ENCODE results near the gene RAB33B. TPM values are rescaled to one million over a fixed set of nuclear protein-coding genes. Genes with fewer than 3 reads are reported as not detected.

The RAB33B gene
- total RNA-seq, 2 donors from 2014 or later = 7.5 to 10.1 TPM

DNA sequence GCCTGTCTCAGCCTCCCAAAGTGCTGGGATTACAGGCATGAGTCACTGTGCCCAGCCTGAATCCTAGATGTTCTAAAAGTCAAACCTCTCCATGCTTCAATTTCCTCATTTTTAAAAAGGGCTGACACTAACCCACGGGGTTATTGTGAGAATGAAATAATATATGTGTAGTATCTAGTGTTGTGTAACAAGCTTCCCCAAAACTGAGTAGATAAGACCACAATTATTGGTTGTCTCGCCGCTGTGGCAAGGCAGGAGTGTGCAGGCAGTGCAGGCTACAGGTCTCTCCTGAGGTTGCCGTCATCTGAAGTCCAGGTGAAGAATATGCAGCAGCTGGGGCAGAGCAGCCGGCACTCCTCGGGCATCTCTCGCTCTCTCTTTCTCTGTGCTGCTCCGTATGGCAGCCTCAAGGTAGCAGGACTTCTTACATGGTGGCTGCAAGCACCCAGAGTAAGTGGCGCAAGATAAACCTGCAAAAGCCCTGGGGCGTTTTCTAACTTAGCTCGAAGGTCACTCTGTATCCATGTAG lies 30.9 kb downstream of the RAB33B start:
- ATAC-seq = no peak
- H3K9me3 Mint-ChIP-seq = no peaks in the 10 kb centered on the region
- no peaks in the 10 kb centered on the region for H3K36me3 Mint-ChIP-seq
- DNase-seq (ENCODE audit: low spot score in 2 of 2) = no peak
- no peak overlapping the region for H3K27ac Mint-ChIP-seq

DNA sequence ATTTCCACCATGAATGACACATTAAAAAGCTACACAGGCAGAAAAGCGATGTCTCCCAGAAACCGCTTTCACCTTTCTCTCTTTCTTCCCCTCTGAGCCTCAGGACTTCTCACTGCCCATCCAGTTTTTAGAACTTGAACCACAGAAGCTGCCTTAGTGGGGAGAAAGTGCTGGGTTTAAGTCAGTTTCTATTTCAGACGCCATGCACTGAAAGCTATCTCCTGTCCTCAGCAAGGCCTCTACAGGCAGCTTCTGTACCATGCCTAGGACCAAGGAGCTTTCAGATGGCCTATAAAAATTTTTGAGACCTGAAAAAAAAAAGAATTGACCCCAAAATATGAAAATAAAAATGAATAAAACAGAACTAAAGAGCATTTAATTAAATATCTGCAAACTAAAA lies 34.5 kb downstream of the RAB33B start:
- DNase-seq (ENCODE audit: low spot score in 2 of 2) (no peak), ATAC-seq (no peak)
- Mint-ChIP-seq H3K27ac (no peak overlapping the region), H3K36me3 (no peaks in the 10 kb centered on the region), H3K9me3 (no peaks in the 10 kb centered on the region)

DNA sequence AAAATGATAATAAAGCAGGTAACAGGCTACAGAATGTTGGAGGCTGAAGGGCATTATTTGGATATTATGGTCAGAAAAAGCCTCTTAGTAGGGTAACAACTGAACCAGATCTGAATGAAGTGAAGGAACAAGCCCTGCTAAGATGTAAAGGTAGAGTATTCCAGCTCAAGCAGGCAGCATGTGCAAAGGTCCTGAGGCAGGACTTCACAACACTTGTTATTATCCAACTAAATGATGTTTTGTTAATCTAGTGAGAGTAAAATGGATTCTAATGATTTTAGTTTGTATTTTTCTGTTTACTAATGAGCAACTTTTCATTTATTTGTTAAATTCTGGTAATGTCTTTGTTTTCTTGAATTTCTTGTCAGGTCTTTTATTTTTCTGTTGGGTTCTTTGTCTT lies 35.7 kb downstream of the RAB33B start:
- no peaks in the 10 kb centered on the region for H3K36me3 Mint-ChIP-seq
- DNase-seq (ENCODE audit: low spot score in 2 of 2) (no peak), ATAC-seq (no peak)
- H3K27ac Mint-ChIP-seq = no peak overlapping the region
- no peaks in the 10 kb centered on the region for H3K9me3 Mint-ChIP-seq

DNA sequence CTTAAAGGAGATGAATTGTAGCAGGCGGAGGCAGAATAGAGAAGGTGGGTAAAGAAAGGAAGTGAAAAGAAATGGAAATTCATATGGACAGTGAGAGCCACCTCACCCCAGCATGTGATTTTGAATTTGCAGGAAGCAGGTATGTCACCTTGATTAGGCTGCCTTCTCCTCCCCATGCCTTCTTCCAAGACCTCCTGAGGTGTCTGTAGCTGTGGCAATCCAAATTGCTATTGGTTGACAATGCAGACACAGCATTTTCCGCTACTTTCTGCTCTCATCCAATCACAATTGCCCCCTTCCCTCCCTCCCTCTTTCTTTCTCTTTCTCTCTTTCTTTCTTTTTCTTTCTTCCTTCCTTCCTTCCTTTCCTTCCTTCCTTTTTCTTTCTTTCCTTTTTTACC lies 38.5 kb downstream of the RAB33B start:
- no peaks in the 10 kb centered on the region for H3K9me3 Mint-ChIP-seq
- ATAC-seq = no peak
- no peak for DNase-seq (ENCODE audit: low spot score in 2 of 2)
- H3K36me3 Mint-ChIP-seq = no peaks in the 10 kb centered on the region
- H3K27ac Mint-ChIP-seq = no peak overlapping the region

DNA sequence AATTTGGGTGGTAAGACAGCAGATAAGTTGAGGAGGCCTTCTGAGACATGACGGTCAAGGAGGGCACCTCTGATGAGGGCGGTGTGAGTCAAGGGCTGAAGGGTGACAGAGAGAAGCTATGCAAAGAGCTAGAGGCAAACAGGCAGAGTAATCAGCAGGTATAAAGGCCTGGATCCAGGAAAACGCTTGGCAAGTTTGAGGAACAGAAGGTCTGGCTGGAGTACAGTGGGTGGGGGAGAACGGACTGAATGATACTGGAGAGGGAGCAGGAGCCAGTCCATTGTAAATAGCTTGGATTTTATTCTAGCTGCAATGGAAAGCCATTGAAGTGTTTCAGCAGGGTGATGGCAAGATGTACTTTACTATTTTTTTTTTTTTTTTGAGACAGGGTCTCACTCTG lies 39.3 kb downstream of the RAB33B start:
- peak overlapping the region in 1 of 2 donors; percentile 32 for H3K27ac Mint-ChIP-seq
- DNase-seq (ENCODE audit: low spot score in 2 of 2) = no peak
- H3K36me3 Mint-ChIP-seq = no peaks in the 10 kb centered on the region
- H3K9me3 Mint-ChIP-seq = no peaks in the 10 kb centered on the region
- ATAC-seq = no peak

DNA sequence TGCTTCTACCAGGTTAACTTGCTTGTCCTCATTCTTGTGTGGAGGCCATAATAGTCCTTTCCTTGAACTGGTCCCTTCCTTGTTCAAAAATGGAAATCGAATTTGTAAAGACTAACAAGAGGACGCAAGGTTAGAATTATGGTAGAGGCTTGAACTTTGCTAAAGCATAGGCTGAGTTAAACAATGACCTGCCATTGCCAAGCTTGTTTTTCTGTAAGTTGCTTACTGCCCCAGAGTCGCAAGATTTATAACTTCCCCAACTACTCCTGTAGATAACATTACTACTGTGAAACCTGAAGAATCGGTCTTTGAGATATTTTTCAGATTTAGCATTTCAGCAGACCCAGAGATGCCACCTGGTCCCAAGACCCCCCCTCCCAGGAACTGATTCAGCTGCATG lies 45.3 kb downstream of the RAB33B start:
- no peak for DNase-seq (ENCODE audit: low spot score in 2 of 2)
- H3K9me3 Mint-ChIP-seq = no peaks in the 10 kb centered on the region
- H3K27ac Mint-ChIP-seq = peak overlapping the region in 1 of 2 donors; percentile 21
- no peaks in the 10 kb centered on the region for H3K36me3 Mint-ChIP-seq
- no peak for ATAC-seq

DNA sequence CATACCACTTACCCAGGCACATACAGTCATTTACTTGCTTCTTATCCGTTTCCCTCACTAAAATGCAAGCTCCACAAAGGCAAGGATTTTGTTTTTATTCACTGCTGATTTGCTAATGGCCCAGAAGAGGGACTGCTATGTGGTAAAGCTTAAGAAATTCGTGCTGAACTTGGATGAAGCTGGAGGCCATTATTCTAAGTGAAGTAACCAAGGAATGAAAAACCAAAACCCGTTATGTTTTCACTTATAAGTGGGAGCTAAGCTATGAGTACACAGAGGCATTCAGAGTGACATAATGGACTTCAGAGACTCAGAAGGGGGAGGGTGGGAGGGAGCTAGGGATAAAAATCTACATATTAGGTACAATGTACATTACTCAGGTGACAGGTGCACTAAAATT lies 47.2 kb downstream of the RAB33B start:
- Mint-ChIP-seq H3K27ac (no peak overlapping the region), H3K36me3 (no peaks in the 10 kb centered on the region), H3K9me3 (no peaks in the 10 kb centered on the region)
- ATAC-seq = no peak
- DNase-seq (ENCODE audit: low spot score in 2 of 2) = no peak

DNA sequence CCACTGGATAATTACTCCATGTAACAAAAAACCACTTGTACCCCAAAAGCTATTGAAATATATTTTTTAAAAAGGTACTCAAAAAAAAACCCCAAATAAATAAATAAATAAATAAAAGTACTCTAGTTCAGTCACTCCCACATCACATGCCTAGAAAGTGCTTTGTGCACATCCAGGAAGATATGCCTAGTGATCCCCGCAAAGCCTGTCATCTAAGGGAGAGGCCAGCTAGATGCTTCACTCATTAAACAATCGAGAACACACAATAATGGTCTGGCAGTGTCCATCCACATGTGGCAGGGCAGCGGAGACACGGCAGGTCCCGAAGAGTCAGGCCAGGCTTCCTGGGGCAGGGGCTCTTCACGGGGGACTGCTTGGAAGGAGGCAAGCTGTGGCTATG lies 47.6 kb downstream of the RAB33B start:
- DNase-seq (ENCODE audit: low spot score in 2 of 2) (no peak), ATAC-seq (no peak)
- Mint-ChIP-seq H3K27ac (no peak overlapping the region), H3K9me3 (no peaks in the 10 kb centered on the region), H3K36me3 (no peaks in the 10 kb centered on the region)

DNA sequence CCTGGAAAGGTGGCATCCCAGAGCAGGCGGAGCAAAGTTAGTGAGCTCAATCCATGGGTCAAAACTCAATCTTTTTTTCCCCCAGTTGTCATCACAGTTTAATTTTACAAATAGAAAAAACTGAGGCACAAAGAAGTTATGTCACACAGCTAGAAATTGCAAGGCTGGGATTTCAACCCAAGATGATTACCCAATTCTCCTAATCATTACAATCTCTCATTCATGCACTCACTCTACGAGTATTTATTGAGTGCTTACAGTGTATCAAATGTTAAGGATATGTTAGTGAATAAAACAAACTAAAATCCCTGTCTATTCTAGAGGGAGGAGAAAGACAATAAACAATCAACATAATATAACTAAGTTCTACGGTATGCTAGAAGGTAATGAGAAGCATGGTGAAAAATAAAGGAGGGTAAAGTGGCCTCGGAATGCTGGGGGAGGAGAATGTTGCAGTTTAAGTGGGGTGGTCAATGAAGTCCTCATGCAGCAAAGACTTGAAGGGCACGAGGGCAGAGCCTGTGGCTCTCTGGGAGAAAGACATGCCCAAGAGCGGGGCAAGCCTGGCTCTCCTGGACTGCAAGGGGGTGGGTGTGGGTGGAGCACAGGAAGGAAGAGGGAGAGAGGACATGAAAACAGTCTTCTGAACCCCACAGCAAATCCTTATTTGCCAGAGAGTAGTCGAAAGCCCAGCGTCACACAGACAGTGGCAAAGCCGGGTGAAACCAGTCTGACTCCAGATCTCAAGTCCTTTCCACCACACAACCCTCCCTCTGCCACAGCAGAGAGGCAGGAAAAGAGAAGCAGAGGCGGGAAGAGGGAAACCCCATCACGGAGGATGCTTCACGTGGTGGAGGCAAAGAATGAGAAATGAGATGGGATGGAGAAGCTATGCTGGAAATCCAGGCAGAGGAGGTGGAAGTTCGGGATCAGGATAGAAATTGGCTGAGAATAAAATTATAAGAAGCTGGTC lies 48.3 kb downstream of the RAB33B start:
- Mint-ChIP-seq H3K27ac (peak overlapping the region in 1 of 2 donors; percentile 40), H3K9me3 (no peaks in the 10 kb centered on the region), H3K36me3 (no peaks in the 10 kb centered on the region)
- no peak for ATAC-seq
- no peak for DNase-seq (ENCODE audit: low spot score in 2 of 2)

DNA sequence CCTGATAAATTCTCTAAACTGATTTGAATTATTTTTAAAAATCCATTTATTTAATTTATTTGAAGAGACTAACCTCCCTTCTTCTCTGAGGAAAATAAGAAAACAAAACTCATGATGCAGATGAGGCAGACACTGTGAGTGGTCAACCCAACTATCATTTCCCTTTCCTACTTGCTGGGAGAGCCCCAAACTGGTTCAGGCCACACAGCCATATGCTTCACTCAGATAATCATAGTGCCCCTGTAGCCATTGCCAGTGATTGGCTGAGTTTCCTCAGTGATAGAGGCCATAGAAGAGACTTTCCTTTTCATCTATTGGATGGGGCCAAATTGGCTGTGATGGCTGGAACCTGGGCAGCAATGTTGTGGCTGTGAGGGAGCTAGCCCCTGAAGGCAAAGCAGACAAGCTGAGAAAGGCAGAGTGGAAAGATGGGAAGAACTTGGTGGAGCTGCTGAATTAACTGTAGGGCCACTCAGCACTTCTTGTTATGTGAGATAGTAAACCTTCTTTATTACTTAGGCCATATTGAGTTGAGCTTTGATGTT lies 49.8 kb downstream of the RAB33B start:
- no peaks in the 10 kb centered on the region for H3K9me3 Mint-ChIP-seq
- ATAC-seq = peak in 1 of 2 donors; percentile 24
- no peak for DNase-seq (ENCODE audit: low spot score in 2 of 2)
- no peaks in the 10 kb centered on the region for H3K36me3 Mint-ChIP-seq
- H3K27ac Mint-ChIP-seq = no peak overlapping the region

DNA sequence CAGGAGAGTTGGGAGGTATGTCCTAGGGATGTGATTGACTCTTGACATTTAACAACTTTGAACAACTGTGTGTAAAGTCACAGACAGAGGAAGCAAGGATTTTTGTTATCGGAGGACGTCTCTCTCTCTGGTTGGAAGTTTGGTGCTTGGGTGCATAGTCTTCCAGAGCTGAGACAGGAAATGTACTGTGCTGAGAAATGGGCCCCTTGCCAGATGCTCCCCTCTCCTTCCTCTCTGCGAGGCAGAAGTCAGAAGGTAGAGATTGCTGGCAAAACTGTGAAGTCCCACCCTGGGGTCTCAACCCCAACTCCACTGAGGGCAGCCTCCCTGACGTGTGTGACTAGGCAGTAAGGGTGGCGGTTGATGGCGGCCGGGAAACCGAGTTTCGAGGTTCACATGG lies 52.9 kb downstream of the RAB33B start:
- DNase-seq (ENCODE audit: low spot score in 2 of 2) = no peak
- peaks cover 0 to 8% of the 10 kb centered on the region in 2 donors for H3K36me3 Mint-ChIP-seq
- no peak overlapping the region for H3K27ac Mint-ChIP-seq
- H3K9me3 Mint-ChIP-seq = no peaks in the 10 kb centered on the region
- no peak for ATAC-seq

DNA sequence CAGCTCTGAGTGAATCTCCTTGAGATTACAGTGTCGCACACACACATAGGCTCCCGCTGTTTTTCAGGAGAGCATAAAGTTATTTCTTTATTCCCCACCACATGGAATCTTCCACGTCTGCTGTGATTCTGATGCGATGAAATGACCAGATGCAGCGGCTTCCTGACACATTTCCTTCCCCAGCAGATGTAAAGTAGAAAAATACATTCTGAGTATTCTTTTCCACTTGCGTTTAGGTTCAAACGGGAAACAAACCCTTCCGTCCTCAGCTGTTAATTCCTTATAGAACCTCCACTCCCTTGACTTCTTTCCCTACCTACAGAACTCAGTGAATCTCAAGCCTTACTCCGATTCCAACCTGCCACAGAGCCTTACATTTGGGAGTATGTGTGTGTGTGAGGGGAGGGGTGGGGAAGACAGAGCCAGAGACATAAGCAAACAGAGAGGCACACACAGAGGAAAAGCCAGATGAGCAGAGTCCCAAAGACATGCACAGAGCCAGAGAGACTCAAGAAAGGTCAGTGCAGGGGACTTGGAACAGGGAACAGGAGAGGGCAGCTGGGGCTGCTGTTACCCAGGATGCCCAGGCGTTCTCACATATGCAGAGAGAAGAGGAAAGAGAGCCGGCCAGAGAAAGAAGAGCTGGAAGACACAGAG lies 54.8 kb downstream of the RAB33B start:
- DNase-seq (ENCODE audit: low spot score in 2 of 2) (no peak), ATAC-seq (no peak)
- Mint-ChIP-seq H3K9me3 (no peaks in the 10 kb centered on the region), H3K27ac (no peak overlapping the region), H3K36me3 (peaks cover 0 to 12% of the 10 kb centered on the region in 2 donors)

DNA sequence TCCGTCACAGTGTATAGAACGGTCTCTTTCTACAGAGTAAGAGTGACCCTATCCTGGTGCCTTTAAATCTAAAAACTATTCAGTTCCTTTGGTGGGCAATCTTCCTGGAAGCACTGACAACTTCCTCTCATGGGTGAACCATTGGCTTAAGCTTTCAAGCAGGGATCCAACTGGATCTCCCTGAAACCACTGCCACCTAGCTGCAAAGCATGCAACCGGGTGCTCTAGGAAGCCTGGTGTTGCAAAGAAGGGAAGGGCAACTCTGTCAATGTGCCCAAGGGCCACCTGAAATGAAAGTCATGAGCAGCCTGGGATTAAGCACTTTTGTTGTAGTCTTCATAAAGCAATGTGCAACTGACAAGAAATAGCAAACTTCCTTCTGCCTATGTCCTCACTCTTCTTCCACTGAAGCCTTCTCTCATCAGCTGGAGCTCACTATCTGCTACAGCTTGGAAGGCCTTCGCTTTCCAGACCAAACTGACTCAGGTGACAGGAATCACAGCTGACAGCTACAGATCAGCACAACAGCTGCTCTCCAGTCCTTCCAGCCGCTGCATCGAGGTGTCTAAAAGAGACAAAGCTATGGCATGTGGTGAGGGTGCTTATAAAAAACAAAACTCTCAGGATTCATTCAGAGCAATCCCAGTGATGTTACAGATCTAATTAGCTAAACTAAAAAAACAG lies 55.9 kb downstream of the RAB33B start:
- no peak for DNase-seq (ENCODE audit: low spot score in 2 of 2)
- H3K9me3 Mint-ChIP-seq = no peaks in the 10 kb centered on the region
- no peak for ATAC-seq
- H3K27ac Mint-ChIP-seq = peak overlapping the region in 1 of 2 donors; percentile 63
- peaks cover 0 to 18% of the 10 kb centered on the region in 2 donors for H3K36me3 Mint-ChIP-seq

DNA sequence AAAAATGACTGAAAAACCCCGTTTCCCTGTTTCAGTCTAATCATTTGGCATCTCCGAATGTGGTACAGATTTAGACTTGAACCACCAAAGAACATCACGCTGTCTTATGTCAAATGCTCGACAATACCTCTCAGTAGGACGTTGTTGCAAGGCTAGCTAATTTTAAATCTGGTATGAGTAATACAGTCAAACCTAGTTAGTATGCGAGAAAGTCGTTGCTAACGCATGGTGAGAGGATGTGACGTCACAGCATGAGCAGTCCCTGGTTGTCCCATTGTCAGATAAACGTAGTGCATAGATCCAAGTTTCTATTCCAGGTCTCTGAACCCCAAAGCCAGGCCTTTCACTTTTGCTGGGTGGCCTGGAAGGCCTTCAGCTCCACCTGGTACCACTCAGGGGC lies 57.4 kb downstream of the RAB33B start:
- H3K36me3 Mint-ChIP-seq = peaks cover 0 to 29% of the 10 kb centered on the region in 2 donors
- no peak overlapping the region for H3K27ac Mint-ChIP-seq
- H3K9me3 Mint-ChIP-seq = no peaks in the 10 kb centered on the region
- no peak for ATAC-seq
- DNase-seq (ENCODE audit: low spot score in 2 of 2) = no peak

DNA sequence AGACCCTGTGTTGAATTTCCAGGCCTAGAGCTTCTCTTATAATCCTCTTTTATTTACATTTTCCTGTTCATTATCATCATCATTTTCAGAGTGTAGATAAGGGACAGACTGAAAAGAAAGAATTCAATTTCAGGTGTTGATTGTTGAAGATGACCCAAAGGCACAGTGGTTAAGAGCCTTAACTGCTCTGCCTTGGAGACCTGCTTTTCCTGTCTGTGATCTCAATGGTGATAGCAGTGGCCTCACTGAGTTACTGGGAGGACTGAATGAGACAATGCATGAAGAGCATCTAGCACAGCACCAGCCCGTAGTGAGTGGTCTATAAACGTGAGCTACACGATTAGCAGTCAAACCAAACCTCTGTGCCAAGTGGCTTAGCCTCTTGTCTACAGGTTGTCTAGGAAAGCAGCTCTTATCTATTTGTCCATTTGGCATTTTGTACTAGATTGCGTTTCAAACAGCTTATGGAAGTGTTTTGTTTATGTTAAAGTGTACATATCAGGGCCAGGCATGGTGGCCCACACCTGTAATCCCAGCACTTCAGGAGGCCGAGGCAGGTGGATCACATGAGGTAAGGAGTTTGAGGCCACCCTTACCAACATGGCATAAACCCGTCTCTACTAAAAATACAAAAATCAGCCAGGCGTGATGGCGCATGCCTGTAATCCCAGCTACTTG lies 60.6 kb downstream of the RAB33B start:
- Mint-ChIP-seq H3K9me3 (no peaks in the 10 kb centered on the region), H3K36me3 (peaks cover 0 to 42% of the 10 kb centered on the region in 2 donors)
- ATAC-seq = no peak

DNA sequence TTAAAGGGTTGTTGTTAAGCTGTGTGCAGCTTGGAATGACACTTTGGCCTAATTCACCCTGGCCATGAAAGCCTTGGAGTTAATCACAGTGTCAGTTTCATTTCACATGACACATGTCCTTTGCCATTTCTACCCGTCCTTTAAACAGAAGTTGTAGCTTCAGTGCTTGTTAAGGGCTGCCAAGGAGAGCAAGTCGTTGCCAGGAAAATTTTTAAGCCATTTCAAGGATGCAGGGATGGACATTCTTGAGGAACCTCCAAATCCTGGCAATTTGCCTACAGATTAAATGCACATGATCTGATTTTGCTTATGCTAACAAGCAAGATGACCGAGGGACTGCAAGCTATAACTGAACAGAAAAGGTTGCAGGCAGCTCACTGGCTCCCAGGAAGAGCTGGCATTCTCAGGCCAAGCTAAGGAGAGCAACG lies 61.6 kb downstream of the RAB33B start:
- Mint-ChIP-seq H3K9me3 (no peaks in the 10 kb centered on the region), H3K27ac (no peak overlapping the region), H3K36me3 (peaks cover 0 to 42% of the 10 kb centered on the region in 2 donors)
- no peak for DNase-seq (ENCODE audit: low spot score in 2 of 2)
- ATAC-seq = no peak

More for the DNA sequence above, 60.6 kb downstream of the RAB33B start:
- DNase-seq (ENCODE audit: low spot score in 2 of 2) = no peak
- no peak overlapping the region for H3K27ac Mint-ChIP-seq
